HEK293T (cell line): ENCODE measurements around the gene SMIM24.
"Not testable (repeated sequence)": the region's sequence is repeated elsewhere in the genome, so short reads cannot be mapped to it uniquely, and the experiment has no call there.

Experiments
- ARNT ChIP-seq: fragments of 450-650 bp; IDR thresholded peaks from 2 replicates; pipeline ENCODE4 v1.6.1; 2017; ENCODE audit warnings: mild to moderate bottlenecking
- FOXK2 ChIP-seq: fragments of 450-650 bp; IDR thresholded peaks from 2 replicates; pipeline ENCODE4 v1.6.1; 2016; ENCODE audit warnings: mild to moderate bottlenecking
- HDGF ChIP-seq: fragments of 450-650 bp; IDR thresholded peaks from 2 replicates; pipeline ENCODE4 v1.6.1; 2017; ENCODE audit warnings: antibody characterized with exemption, borderline replicate concordance
- L3MBTL2 ChIP-seq: fragments of 450-650 bp; conservative IDR thresholded peaks from 2 replicates; pipeline ENCODE4 v1.6.1; 2016; ENCODE audit warnings: mild to moderate bottlenecking
- SUZ12 ChIP-seq: fragments of 450-650 bp; IDR thresholded peaks from 2 replicates; pipeline ENCODE4 v1.6.1; 2016; ENCODE audit warnings: mild to moderate bottlenecking
- TARDBP ChIP-seq: fragments of 450-650 bp; IDR thresholded peaks from 2 replicates; pipeline ENCODE4 v1.6.1; 2016
- ZNF384 ChIP-seq: fragments of 450-650 bp; IDR thresholded peaks from 2 replicates; pipeline ENCODE4 v1.6.1; 2016

- not testable (repeated sequence) for TF ChIP-seq FOXK2, SUZ12, ZNF384, ARNT, HDGF, L3MBTL2, TARDBP
These were observed 50.0 kb downstream of the SMIM24 start for GRCh38 chr19:3430366-3430680.
